ENCODE measurements around the gene GLIPR1L2.

GLIPR1L2 gene

DNA sequence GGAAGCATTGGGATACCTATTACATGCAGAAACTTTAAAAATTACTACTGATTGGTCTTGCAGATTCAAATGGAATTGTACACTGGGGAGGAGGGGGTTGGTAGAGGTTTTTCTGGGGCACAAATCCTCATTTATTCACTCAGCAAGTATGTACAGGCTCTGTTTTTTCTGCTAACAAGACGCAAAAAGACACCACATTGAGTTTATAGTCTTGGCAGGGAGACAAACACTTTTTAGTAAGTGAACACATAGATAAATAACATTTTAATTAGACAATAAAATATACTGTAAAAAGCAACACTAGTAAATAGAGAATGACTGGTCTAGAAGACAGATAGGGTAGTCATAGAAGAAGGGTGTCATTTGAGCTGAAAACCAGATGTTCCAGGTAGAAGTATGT is 23.8 kb downstream of the GLIPR1L2 start:
- in situ Hi-C loops (cut with HindIII; ENCODE audit: low sequenced_read_pairs): no loop called here
- H3K4me3 ChIP-seq (ENCODE audit: low read depth, low read length): no peak overlapping the region
- TF ChIP-seq, protein P1, sequence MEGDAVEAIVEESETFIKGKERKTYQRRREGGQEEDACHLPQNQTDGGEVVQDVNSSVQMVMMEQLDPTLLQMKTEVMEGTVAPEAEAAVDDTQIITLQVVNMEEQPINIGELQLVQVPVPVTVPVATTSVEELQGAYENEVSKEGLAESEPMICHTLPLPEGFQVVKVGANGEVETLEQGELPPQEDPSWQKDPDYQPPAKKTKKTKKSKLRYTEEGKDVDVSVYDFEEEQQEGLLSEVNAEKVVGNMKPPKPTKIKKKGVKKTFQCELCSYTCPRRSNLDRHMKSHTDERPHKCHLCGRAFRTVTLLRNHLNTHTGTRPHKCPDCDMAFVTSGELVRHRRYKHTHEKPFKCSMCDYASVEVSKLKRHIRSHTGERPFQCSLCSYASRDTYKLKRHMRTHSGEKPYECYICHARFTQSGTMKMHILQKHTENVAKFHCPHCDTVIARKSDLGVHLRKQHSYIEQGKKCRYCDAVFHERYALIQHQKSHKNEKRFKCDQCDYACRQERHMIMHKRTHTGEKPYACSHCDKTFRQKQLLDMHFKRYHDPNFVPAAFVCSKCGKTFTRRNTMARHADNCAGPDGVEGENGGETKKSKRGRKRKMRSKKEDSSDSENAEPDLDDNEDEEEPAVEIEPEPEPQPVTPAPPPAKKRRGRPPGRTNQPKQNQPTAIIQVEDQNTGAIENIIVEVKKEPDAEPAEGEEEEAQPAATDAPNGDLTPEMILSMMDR (IDR thresholded peaks at IDR 0.05; ENCODE audit: low read depth, low read length): no peak
- no peak for DNase-seq (ENCODE audit: low read depth, low spot score)

DNA sequence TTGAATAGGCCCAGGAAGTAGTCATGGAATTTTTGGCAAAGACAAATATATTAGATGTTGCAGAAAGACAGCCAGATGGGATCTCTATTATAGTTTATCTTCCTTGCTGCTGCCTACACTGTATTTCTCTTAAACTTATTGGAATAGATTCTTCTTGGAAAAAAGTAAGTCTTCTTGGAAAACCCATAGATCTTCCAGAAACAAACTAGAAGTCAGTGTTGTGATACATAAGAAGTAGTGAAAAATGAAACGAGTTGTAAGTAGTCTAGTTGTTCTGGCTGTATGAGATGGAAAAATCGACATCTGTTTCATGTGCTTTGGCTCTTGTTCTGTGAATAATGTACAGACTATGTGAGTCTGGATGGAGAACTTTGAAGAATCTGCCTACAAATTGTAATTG is 29.0 kb downstream of the GLIPR1L2 start:
- TF ChIP-seq, protein P1 (IDR thresholded peaks at IDR 0.05; ENCODE audit: low read depth, low read length): no peak
- DNase-seq (ENCODE audit: low read depth, low spot score): no peak
- no peak overlapping the region for H3K4me3 ChIP-seq (ENCODE audit: low read depth, low read length)
- in situ Hi-C loops (cut with HindIII; ENCODE audit: low sequenced_read_pairs): no loop called here

DNA sequence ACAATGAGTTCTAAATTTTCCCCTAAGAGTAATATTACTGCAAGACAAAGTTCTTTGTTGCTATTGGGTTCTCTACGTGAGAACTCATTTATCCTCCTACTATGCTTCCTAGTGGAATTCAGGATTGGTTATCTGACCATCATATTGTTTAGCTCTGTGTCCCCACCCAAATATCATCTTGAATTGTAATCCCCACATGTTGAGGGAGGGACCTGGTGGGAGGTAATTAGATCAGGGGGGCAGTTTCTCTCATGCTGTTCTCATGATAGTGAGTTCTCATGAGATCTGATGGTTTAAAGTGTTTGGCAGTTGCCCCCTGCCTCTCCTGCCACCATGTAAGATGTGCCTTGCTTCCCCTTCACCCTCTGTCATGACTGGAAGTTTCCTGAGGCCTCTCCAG is 36.6 kb downstream of the GLIPR1L2 start:
- no peak overlapping the region for H3K4me3 ChIP-seq (ENCODE audit: low read depth, low read length)
- TF ChIP-seq, protein P1 (IDR thresholded peaks at IDR 0.05; ENCODE audit: low read depth, low read length): no peak
- DNase-seq (ENCODE audit: low read depth, low spot score): no peak
- in situ Hi-C loops (cut with HindIII; ENCODE audit: low sequenced_read_pairs): no loop called here

DNA sequence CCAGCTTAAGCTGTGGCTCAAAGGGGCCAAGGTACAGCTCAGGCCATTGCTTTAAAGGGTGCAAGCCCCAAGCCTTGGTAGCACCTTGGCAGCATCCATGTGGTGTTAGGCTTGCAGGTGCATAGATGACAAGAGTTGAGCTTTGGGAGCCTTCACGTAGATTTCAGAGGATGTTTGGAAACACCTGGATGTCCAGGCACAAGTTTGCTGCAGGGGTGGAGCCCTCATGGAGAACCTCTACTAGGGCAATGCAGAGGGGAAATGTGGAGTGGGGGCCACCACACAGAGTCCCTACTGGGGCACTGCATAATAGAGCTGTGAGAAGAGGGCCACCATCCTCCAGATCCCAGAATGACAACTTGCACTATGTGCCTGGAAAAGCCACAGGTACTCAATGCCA is 37.9 kb downstream of the GLIPR1L2 start:
- TF ChIP-seq, protein P1 (IDR thresholded peaks at IDR 0.05; ENCODE audit: low read depth, low read length): no peak
- in situ Hi-C loops (cut with HindIII; ENCODE audit: low sequenced_read_pairs): no loop called here
- H3K4me3 ChIP-seq (ENCODE audit: low read depth, low read length): no peak overlapping the region
- no peak for DNase-seq (ENCODE audit: low read depth, low spot score)

DNA sequence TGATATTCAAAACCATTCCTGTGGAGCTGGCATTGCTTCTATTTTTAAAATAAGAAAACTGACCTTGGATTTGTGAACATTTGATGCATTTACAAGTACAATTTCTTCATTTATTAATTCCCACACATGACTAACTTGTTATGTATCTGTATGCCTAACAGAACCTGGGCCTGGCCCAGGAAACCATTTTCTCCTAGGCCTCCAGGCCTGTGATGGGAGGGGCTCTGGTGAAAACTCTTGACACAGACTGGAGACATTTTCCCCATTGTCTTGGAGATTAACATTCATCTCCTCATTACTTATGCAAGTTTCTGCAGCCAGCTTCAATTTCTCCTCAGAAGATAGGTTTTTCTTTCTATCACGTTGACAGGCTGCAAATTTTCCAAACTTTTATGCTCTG is 42.0 kb downstream of the GLIPR1L2 start:
- TF ChIP-seq, protein P1 (IDR thresholded peaks at IDR 0.05; ENCODE audit: low read depth, low read length): no peak
- no peak overlapping the region for H3K4me3 ChIP-seq (ENCODE audit: low read depth, low read length)
- DNase-seq (ENCODE audit: low read depth, low spot score): peak; percentile 27
- in situ Hi-C loops (cut with HindIII; ENCODE audit: low sequenced_read_pairs): no loop called here

DNA sequence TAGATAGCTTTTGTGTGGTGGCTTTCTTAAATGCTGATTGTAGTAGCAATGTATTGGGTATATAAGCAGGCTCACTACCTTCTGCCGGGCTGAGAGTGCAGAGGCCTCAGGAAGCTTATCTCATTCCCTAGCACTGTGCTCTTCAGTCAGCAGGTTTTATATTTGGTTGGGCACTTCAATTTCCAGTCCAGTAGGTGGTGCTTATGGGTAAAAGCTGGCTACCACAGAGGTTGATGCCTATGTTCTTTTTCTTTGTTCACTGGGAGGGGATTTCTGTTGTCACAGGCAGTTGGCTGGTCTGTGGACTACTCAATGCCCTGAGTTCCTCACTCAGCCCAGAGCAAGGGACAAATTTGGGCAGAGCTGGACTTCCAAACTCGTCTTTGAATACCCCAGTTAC is 46.7 kb downstream of the GLIPR1L2 start:
- peak; percentile 40 for DNase-seq (ENCODE audit: low read depth, low spot score)
- TF ChIP-seq, protein P1 (IDR thresholded peaks at IDR 0.05; ENCODE audit: low read depth, low read length): peak; percentile 45
- in situ Hi-C loops (cut with HindIII; ENCODE audit: low sequenced_read_pairs): no loop called here
- no peak overlapping the region for H3K4me3 ChIP-seq (ENCODE audit: low read depth, low read length)

All from astrocyte of the spinal cord (primary cell).